ENCODE measurements around the gene HCAR1. TPM values are rescaled to one million over a fixed set of nuclear protein-coding genes. Genes with fewer than 3 reads are reported as not detected.
"Not testable (repeated sequence)": the region's sequence is repeated elsewhere in the genome, so short reads cannot be mapped to it uniquely, and the experiment has no call there.

HCAR1 gene
- total RNA-seq, 1 donor from 2014 or later: 6.0 TPM

DNA sequence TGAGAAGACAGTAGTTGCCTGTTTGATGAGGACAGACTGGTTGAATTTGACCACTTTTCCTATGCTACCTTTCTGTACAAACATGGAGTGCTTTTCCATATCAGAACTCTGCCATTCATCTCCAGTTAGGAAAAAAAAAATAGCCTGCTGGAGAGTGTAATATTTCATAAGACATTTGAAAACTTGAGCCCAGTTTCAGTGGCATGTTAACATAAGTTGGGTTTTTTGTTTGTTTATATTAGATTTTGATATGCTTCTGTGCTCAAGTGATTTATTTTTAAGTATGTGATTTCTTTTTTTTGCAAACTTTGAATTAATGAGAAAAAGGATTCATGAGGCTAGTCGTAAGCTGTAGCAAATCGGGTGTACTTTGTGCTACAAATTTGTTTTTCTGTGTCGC, 26.8 kb downstream of the HCAR1 start:
- intact Hi-C loops (cut with micrococcal nuclease); H3K4me3 Mint-ChIP-seq; H3K4me1 Mint-ChIP-seq; H3K27ac Mint-ChIP-seq; H3K27me3 Mint-ChIP-seq; H3K36me3 Mint-ChIP-seq (ENCODE audit: low read depth); H3K9me3 Mint-ChIP-seq; DNase-seq: not testable (repeated sequence)

DNA sequence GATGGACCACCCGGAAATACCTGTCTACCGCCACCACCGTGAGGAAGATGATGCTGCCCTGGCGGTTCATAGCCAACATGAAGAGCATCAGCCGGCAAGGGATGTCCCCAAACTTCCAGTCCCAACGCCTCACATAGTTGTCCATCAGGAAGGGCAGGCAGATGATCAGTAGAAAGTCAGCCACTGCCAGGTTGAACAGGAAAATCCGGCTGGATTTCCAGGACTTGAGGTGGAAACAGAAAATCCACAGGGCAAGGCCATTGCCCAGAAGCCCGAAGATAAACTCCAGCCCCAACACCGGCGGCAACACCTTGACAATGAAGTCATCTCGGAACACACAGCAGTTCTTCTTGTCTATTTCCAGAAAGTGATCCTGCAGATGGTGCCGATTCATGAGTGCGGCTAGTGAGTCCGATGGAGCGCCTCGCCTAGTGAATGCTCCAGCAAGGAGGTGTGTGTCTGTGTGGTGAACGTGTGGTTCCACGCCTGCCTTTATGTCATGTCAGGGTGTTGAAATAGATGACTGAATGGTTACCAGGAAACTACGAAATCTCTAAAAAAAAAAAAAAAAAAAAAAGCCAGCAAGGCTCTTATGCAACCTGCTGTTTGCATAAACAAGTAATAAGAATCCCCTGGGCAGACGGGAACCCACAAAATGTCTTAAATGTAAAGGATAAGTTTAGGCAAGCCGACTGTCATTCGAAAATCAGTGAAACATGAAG, 27.6 kb downstream of the HCAR1 start, which contains the start of gene HCAR2:
Gene HCAR2 (minus strand): TSS at position 468 of the 722 bp plus-strand sequence. CDS start 74 bp downstream, at position 394.
- H3K4me3 Mint-ChIP-seq; DNase-seq; H3K27ac Mint-ChIP-seq; H3K27me3 Mint-ChIP-seq; intact Hi-C loops (cut with micrococcal nuclease); H3K4me1 Mint-ChIP-seq; H3K9me3 Mint-ChIP-seq; H3K36me3 Mint-ChIP-seq (ENCODE audit: low read depth): not testable (repeated sequence)

DNA sequence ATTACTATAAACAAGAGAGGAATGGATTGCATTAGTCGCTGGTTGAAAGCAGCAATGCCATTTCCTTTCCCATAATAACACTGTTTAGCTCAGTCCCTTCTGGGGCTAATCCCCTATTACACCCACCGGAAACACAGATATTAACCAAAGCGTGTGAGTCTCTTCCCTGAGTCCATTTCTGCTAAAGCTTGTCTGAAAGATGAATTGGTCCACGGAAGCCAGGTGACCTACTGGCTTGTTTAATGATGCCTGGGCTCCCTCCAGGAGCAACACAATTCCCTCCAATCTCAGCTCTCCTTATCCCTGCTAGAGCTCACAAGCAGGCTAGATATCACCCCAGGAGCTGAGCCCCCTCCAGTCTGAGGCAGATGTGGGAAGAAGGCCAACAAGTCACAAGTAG, 29.2 kb downstream of the HCAR1 start:
- H3K27me3 Mint-ChIP-seq; H3K27ac Mint-ChIP-seq; H3K4me1 Mint-ChIP-seq; H3K36me3 Mint-ChIP-seq (ENCODE audit: low read depth); DNase-seq; H3K9me3 Mint-ChIP-seq; H3K4me3 Mint-ChIP-seq; intact Hi-C loops (cut with micrococcal nuclease): not testable (repeated sequence)

DNA sequence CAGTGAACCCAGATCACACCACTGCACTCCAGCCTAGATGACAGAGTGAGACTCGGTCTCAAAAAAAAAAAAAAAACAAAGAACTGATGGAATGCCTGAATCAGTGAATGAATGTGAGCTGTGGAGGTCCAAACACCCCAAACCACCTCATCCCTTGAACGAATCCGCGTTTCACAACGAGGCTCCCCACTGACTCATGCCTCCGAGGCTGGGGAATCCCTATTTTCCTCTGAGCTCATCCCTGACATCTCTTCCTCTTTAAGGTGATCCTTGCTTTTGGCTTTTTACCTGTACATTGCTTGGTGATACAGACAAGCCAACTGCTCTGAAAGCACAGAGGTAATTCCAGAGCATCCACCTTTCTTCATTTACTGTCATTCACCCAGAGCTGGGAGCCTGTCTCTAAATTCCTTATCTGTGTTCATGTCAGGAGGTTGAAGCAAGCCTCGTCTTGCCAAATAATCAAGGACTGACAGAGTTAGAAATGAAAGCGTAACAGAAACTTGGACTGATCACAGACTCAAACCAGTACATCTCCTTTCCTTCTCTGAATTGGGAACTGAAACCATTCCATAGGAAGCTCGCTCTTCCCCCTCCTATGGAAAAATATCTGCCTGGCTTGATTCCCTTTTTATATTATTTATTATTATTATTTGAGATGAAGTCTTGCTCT, 30.5 kb downstream of the HCAR1 start:
- H3K4me3 Mint-ChIP-seq; H3K27ac Mint-ChIP-seq; H3K27me3 Mint-ChIP-seq; H3K9me3 Mint-ChIP-seq; DNase-seq; H3K36me3 Mint-ChIP-seq (ENCODE audit: low read depth); intact Hi-C loops (cut with micrococcal nuclease); H3K4me1 Mint-ChIP-seq: not testable (repeated sequence)

DNA sequence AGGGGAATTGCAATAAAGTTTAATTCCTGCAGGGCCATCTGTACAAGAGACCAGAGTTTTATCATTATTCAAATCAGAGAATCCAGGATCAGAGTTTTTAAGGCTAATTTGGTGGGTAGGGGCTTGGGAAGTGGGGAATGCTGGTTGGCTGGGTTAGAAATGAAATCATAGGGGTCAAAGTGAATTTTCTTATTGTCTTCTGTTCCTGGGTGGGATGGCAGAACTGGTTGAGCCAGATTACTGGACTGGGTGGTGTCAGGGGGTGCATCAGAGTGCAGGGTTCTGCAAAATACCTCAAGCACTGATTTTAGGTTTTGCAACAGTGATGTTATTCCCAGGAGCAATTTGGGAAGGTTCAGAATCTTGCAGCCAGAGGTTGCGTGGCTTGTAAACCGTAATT, 33.7 kb downstream of the HCAR1 start:
- intact Hi-C loops (cut with micrococcal nuclease); H3K27me3 Mint-ChIP-seq; H3K36me3 Mint-ChIP-seq (ENCODE audit: low read depth); H3K4me3 Mint-ChIP-seq; H3K9me3 Mint-ChIP-seq; DNase-seq; H3K27ac Mint-ChIP-seq; H3K4me1 Mint-ChIP-seq: not testable (repeated sequence)

DNA sequence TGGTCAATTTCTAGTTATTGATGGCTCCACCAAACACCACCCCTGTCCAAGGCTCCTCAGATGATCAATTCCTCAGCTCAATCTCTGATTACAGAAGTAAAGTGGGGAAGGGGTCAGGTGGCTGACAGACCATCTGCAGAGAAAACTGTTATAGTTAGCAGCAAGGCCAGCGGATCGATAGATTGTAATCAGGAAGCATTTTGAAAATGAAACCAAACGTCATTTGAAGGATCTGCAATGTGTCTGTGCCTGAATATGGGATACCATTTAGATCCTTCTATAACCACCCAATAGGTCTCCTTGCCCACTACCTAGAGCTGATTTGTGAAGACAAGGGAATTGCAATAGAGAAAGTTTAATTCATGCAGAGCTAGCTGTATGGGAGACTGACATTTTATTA, 39.1 kb downstream of the HCAR1 start:
- H3K36me3 Mint-ChIP-seq (ENCODE audit: low read depth): no peaks in the 10 kb centered on the region
- H3K4me3 Mint-ChIP-seq: no peak overlapping the region
- H3K27ac Mint-ChIP-seq: no peak overlapping the region
- no peaks in the 10 kb centered on the region for H3K9me3 Mint-ChIP-seq
- no peak for DNase-seq
- intact Hi-C loops (cut with micrococcal nuclease): no loop called here
- H3K4me1 Mint-ChIP-seq: peaks cover 3% of the 10 kb centered on the region
- no peaks in the 10 kb centered on the region for H3K27me3 Mint-ChIP-seq

DNA sequence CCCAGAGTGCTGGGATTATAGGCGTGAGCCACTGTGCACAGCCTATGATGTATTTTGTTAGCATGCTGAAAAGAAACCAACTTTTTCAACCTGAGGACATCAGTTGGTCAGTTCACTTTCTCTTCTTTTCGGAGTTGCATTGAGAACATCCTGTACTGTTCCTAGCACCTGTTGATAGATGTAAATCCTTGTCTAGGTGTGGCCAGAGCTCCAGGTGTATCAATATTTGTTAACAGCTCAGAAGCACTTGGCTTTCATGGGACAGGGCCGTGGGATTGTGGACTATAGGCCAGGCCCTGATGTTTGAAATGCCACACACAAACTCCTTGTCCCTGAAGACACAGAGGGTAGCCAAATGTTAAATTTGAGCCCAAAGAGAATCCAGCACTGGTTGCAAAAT, 42.4 kb downstream of the HCAR1 start:
- peaks cover 3% of the 10 kb centered on the region for H3K4me1 Mint-ChIP-seq
- no peak overlapping the region for H3K27ac Mint-ChIP-seq
- no peaks in the 10 kb centered on the region for H3K9me3 Mint-ChIP-seq
- no peak for DNase-seq
- H3K27me3 Mint-ChIP-seq: no peaks in the 10 kb centered on the region
- no peaks in the 10 kb centered on the region for H3K36me3 Mint-ChIP-seq (ENCODE audit: low read depth)
- no peak overlapping the region for H3K4me3 Mint-ChIP-seq
- intact Hi-C loops (cut with micrococcal nuclease): no loop called here

DNA sequence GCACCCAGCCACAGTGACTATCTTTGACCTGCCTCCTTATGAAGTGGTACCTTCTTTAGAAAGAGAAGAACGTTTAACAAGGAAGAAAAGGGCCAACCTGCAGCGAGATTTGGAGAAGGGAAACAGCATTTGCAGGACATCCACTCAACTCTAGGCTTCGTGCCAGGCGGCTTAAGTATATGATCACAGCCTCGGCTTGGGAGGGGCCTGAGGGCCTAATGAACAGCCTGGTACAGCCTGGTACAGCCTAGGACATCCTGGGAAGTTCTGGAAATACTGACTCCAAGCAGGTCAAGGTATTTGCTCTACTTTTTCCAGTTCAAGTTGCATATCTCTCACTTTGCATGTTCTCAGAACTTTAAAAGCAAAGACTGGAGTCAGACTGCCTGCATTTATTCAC, 43.6 kb downstream of the HCAR1 start:
- intact Hi-C loops (cut with micrococcal nuclease): no loop called here
- no peak overlapping the region for H3K27ac Mint-ChIP-seq
- H3K36me3 Mint-ChIP-seq (ENCODE audit: low read depth): no peaks in the 10 kb centered on the region
- H3K4me1 Mint-ChIP-seq: peaks cover 3% of the 10 kb centered on the region
- H3K4me3 Mint-ChIP-seq: no peak overlapping the region
- no peaks in the 10 kb centered on the region for H3K27me3 Mint-ChIP-seq
- no peak for DNase-seq
- no peaks in the 10 kb centered on the region for H3K9me3 Mint-ChIP-seq

DNA sequence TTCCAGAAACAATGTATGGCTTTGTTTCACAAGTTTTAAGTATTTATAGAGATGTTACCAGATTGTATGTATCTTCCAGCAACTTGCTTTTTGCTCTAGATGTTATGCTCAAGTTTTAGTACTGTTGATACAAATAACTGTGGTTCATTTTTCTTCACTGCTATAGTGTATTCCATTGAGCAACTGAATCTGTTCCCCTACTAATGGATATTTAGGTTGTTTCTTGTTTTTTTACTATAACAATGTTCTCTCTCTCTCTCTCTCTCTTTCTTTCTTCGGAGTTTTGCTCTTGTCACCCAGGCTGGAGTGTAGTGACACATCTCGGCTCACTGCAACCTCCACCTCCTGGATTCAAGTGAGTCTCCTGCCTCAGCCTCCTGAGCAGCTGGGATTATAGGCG, 44.1 kb downstream of the HCAR1 start:
- peaks cover 2% of the 10 kb centered on the region for H3K4me1 Mint-ChIP-seq
- no peaks in the 10 kb centered on the region for H3K27me3 Mint-ChIP-seq
- no peak for DNase-seq
- H3K4me3 Mint-ChIP-seq: no peak overlapping the region
- H3K36me3 Mint-ChIP-seq (ENCODE audit: low read depth): no peaks in the 10 kb centered on the region
- intact Hi-C loops (cut with micrococcal nuclease): no loop called here
- H3K27ac Mint-ChIP-seq: no peak overlapping the region
- H3K9me3 Mint-ChIP-seq: no peaks in the 10 kb centered on the region

DNA sequence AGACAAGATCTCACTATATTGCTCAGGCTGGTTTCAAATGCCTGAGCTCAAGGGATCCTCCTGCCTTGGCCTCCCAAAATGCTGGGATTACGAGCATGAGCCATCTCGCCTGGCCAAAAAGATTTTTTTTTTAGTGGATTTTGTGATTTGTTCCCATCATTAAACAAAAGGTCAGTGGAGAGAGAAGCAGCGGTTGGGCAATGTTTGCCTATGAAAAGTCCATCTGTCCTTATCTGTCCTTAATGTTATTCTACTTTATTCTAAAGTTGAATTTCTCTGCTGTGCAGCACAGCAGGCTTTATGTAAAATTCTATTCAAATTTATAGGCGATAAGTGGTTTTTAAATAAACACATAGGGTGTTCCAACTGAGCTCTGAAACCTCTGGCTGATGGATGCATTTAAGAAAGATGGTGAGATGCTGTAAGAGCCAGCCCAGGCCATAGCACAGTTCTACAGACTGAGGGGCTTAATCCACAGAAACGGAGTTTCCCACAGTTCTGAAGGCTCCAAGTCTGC, 46.3 kb downstream of the HCAR1 start:
- H3K27ac Mint-ChIP-seq: no peak overlapping the region
- H3K4me1 Mint-ChIP-seq: no peaks in the 10 kb centered on the region
- intact Hi-C loops (cut with micrococcal nuclease): no loop called here
- H3K9me3 Mint-ChIP-seq: no peaks in the 10 kb centered on the region
- no peak for DNase-seq
- H3K27me3 Mint-ChIP-seq: no peaks in the 10 kb centered on the region
- no peak overlapping the region for H3K4me3 Mint-ChIP-seq
- H3K36me3 Mint-ChIP-seq (ENCODE audit: low read depth): no peaks in the 10 kb centered on the region

DNA sequence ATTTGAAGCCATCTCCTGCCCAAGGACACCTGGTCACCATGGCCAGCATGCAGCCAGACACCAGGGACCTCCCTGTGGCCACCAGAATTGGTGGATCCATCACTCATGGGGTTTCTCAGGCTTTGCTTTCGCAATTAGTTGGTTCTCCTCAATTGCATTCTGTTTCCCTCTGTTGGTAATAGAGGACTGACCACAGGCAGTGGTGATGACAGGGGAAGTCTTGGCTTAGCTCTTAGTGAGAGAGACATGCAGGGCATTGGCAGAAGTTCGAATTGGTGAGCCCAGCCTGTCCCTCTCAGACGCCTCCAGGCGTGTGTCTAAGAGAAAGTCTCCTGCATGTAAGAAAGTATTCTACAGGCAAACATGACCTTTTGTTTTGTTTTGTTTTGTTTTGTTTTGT, 48.8 kb downstream of the HCAR1 start:
- H3K27me3 Mint-ChIP-seq: no peaks in the 10 kb centered on the region

DNA sequence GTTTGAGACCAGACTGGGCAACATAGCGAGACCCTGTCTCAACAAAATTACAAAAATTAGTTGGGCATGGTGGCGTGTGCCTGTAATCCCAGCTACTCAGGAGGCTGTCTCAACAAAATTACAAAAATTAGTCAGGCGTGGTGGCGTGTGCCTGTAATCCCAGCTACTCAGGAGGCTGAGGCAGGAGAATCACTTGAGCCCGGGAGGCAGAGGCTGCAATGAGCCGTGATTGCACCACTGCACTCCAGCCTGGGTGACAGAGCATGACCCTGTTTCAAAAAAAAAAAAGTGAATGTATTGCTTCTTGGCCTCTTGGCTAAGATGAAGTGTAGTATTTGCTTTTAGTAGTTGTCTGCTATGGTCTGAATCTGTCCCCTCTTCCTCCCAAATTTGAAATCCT, 49.7 kb downstream of the HCAR1 start:
- H3K9me3 Mint-ChIP-seq; DNase-seq; H3K4me3 Mint-ChIP-seq; H3K27me3 Mint-ChIP-seq; H3K27ac Mint-ChIP-seq; H3K36me3 Mint-ChIP-seq (ENCODE audit: low read depth); H3K4me1 Mint-ChIP-seq; intact Hi-C loops (cut with micrococcal nuclease): not testable (repeated sequence)

More for the DNA sequence above, 48.8 kb downstream of the HCAR1 start:
- no peaks in the 10 kb centered on the region for H3K36me3 Mint-ChIP-seq (ENCODE audit: low read depth)
- DNase-seq: no peak
- no peaks in the 10 kb centered on the region for H3K4me1 Mint-ChIP-seq
- H3K27ac Mint-ChIP-seq: no peak overlapping the region
- no peak overlapping the region for H3K4me3 Mint-ChIP-seq
- intact Hi-C loops (cut with micrococcal nuclease): no loop called here
- no peaks in the 10 kb centered on the region for H3K9me3 Mint-ChIP-seq

DNA sequence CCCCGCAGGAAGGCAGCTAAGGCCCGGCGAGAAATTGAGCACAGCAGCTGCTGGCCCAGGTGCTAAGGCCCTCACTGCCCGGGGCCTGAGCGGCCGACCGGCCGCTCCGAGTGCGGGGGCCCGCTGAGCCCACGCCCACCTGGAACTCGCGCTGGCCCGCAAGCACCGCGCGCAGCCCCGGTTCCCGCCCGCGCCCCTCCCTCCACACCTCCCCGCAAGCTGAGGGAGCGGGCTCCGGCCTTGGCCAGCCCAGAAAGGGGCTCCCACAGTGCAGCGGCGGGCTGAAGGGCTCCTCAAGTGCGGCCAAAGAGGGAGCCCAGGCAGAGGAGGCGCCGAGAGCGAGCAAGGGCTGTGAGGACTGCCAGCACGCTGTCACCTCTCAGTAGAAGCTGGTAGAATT, 53.9 kb downstream of the HCAR1 start:
- H3K27me3 Mint-ChIP-seq; H3K9me3 Mint-ChIP-seq; H3K4me1 Mint-ChIP-seq; DNase-seq; intact Hi-C loops (cut with micrococcal nuclease); H3K36me3 Mint-ChIP-seq (ENCODE audit: low read depth); H3K27ac Mint-ChIP-seq; H3K4me3 Mint-ChIP-seq: not testable (repeated sequence)
